ENCODE measurements around the gene SHROOM1.

DNA sequence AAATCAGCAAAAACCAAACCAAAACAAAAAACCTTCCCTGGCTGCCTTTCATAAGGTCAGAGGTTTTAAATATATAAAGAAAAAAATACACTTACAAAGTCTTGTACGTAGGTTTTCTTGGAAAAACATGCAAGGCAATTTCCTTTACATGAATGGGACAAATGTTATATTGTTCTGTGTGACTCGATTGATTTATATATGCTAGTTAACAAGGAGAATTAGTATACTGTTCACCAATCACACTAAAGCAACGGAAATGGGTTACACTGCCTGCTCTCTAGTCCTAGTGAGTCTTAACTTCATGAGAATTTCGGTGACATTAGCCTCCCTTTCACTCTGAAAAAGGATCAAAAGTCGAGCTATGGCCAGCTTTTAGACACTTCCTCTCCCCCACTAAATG lies 30.3 kb upstream of the SHROOM1 start:
- no peak for TF ChIP-seq SIN3A (IDR thresholded peaks at IDR 0.05; ENCODE audit: borderline replicate concordance, insufficient read depth, low read depth, low read length)
- TF ChIP-seq, protein P1, sequence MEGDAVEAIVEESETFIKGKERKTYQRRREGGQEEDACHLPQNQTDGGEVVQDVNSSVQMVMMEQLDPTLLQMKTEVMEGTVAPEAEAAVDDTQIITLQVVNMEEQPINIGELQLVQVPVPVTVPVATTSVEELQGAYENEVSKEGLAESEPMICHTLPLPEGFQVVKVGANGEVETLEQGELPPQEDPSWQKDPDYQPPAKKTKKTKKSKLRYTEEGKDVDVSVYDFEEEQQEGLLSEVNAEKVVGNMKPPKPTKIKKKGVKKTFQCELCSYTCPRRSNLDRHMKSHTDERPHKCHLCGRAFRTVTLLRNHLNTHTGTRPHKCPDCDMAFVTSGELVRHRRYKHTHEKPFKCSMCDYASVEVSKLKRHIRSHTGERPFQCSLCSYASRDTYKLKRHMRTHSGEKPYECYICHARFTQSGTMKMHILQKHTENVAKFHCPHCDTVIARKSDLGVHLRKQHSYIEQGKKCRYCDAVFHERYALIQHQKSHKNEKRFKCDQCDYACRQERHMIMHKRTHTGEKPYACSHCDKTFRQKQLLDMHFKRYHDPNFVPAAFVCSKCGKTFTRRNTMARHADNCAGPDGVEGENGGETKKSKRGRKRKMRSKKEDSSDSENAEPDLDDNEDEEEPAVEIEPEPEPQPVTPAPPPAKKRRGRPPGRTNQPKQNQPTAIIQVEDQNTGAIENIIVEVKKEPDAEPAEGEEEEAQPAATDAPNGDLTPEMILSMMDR (IDR thresholded peaks at IDR 0.05) = no peak
- TF ChIP-seq, protein P2, sequence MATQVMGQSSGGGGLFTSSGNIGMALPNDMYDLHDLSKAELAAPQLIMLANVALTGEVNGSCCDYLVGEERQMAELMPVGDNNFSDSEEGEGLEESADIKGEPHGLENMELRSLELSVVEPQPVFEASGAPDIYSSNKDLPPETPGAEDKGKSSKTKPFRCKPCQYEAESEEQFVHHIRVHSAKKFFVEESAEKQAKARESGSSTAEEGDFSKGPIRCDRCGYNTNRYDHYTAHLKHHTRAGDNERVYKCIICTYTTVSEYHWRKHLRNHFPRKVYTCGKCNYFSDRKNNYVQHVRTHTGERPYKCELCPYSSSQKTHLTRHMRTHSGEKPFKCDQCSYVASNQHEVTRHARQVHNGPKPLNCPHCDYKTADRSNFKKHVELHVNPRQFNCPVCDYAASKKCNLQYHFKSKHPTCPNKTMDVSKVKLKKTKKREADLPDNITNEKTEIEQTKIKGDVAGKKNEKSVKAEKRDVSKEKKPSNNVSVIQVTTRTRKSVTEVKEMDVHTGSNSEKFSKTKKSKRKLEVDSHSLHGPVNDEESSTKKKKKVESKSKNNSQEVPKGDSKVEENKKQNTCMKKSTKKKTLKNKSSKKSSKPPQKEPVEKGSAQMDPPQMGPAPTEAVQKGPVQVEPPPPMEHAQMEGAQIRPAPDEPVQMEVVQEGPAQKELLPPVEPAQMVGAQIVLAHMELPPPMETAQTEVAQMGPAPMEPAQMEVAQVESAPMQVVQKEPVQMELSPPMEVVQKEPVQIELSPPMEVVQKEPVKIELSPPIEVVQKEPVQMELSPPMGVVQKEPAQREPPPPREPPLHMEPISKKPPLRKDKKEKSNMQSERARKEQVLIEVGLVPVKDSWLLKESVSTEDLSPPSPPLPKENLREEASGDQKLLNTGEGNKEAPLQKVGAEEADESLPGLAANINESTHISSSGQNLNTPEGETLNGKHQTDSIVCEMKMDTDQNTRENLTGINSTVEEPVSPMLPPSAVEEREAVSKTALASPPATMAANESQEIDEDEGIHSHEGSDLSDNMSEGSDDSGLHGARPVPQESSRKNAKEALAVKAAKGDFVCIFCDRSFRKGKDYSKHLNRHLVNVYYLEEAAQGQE (IDR thresholded peaks at IDR 0.05; ENCODE audit: insufficient read depth in 1 of 2, low read depth in 2 of 2, low read length in 1 of 2) = no peak
- no peak for TF ChIP-seq POLR2AphosphoS5 (IDR thresholded peaks at IDR 0.05; ENCODE audit: low read depth, low read length)
- TF ChIP-seq TCF7L2 (IDR thresholded peaks at IDR 0.05; ENCODE audit: low read depth, low read length) = no peak
